ENCODE measurements around the gene LRIG2.

DNA sequence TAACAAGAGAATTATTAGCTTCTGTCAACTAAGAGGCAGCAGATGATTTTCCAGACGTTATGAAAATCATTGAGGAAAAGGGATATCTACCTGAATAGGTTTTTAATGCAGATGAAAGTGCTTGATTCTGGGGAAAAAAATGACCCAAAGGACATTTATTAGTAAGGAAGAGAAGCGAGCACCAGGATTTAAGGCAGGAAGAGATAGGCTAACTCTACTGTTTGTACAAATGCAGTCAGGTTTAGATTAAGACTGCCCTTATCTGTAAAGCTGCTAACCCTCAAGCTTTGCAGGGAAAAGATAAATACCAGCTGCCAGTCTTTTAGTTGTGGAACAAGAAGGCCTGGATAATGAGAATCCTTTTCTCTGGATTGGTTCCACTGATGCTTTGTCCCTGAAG lies 33.0 kb upstream of the LRIG2 start:
- TF ChIP-seq, protein P1, sequence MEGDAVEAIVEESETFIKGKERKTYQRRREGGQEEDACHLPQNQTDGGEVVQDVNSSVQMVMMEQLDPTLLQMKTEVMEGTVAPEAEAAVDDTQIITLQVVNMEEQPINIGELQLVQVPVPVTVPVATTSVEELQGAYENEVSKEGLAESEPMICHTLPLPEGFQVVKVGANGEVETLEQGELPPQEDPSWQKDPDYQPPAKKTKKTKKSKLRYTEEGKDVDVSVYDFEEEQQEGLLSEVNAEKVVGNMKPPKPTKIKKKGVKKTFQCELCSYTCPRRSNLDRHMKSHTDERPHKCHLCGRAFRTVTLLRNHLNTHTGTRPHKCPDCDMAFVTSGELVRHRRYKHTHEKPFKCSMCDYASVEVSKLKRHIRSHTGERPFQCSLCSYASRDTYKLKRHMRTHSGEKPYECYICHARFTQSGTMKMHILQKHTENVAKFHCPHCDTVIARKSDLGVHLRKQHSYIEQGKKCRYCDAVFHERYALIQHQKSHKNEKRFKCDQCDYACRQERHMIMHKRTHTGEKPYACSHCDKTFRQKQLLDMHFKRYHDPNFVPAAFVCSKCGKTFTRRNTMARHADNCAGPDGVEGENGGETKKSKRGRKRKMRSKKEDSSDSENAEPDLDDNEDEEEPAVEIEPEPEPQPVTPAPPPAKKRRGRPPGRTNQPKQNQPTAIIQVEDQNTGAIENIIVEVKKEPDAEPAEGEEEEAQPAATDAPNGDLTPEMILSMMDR (IDR thresholded peaks at IDR 0.05 in 2 of 3, conservative IDR thresholded peaks at IDR 0.05 in 1 of 3; ENCODE audit: borderline replicate concordance in 1 of 3, insufficient read depth in 1 of 3, low read depth in 2 of 3, low read length in 2 of 3): no peak
- TF ChIP-seq, protein P2, sequence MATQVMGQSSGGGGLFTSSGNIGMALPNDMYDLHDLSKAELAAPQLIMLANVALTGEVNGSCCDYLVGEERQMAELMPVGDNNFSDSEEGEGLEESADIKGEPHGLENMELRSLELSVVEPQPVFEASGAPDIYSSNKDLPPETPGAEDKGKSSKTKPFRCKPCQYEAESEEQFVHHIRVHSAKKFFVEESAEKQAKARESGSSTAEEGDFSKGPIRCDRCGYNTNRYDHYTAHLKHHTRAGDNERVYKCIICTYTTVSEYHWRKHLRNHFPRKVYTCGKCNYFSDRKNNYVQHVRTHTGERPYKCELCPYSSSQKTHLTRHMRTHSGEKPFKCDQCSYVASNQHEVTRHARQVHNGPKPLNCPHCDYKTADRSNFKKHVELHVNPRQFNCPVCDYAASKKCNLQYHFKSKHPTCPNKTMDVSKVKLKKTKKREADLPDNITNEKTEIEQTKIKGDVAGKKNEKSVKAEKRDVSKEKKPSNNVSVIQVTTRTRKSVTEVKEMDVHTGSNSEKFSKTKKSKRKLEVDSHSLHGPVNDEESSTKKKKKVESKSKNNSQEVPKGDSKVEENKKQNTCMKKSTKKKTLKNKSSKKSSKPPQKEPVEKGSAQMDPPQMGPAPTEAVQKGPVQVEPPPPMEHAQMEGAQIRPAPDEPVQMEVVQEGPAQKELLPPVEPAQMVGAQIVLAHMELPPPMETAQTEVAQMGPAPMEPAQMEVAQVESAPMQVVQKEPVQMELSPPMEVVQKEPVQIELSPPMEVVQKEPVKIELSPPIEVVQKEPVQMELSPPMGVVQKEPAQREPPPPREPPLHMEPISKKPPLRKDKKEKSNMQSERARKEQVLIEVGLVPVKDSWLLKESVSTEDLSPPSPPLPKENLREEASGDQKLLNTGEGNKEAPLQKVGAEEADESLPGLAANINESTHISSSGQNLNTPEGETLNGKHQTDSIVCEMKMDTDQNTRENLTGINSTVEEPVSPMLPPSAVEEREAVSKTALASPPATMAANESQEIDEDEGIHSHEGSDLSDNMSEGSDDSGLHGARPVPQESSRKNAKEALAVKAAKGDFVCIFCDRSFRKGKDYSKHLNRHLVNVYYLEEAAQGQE (IDR thresholded peaks at IDR 0.05; ENCODE audit: low read depth): no peak
- TF ChIP-seq EZH2phosphoT487 (IDR thresholded peaks at IDR 0.05; ENCODE audit: borderline replicate concordance) (no peak), CEBPB (IDR thresholded peaks at IDR 0.05; ENCODE audit: low read depth) (no peak), POLR2A (IDR thresholded peaks at IDR 0.05; ENCODE audit: borderline replicate concordance, extremely low read depth, insufficient read depth, insufficient read length) (no peak), POLR2AphosphoS5 (IDR thresholded peaks at IDR 0.05; ENCODE audit: low read depth, low read length) (no peak)
